A673 (cell line): ENCODE data around the gene CYP27C1. TPM values are rescaled to one million over a fixed set of nuclear protein-coding genes. Genes with fewer than 3 reads are reported as not detected.

ENCODE experiments used
- BruUV-seq: library from RNA; stranded (reverse); fragments of 400-500 nt; replicated peaks from 2 replicates; lab custom pipeline; 2021; lab: Mats Ljungman, UMichigan
- CTCF ChIA-PET: fragments of 300-600 bp; sonication (Branson Sonifier 250); formaldehyde crosslinking; loops from one replicate; lab custom pipeline; 2022; ENCODE audit warnings: antibody characterized with exemption; lab: Charles Lee
- POLR2A ChIA-PET: fragments of 300-600 bp; sonication (Branson Sonifier 250); formaldehyde crosslinking; loops from one replicate; lab custom pipeline; 2022; ENCODE audit warnings: antibody characterized with exemption; ENCODE audit not compliant: low non-redundant PET; lab: Charles Lee
- DNase-seq: peaks from one replicate; pipeline ENCODE4 v3.0.0-alpha.2; 2015; ENCODE audit warnings: low spot score
- H3K27ac ChIP-seq: fragments of 200-600 bp; sonication (generic); 2 replicates; pipeline ENCODE4 v1.5.1; 2016; ENCODE audit warnings: mixed run types, low read depth, mild to moderate bottlenecking, mixed read lengths, antibody characterized with exemption, low read length; ENCODE audit not compliant: poor library complexity, severe bottlenecking
- H3K27me3 ChIP-seq: fragments of 200-600 bp; sonication (generic); replicated peaks from 2 replicates; pipeline ENCODE4 v1.6.1; 2017; ENCODE audit warnings: mixed run types, low read depth, mild to moderate bottlenecking, mixed read lengths, antibody characterized with exemption, low read length; ENCODE audit not compliant: insufficient read depth, poor library complexity
- H3K36me3 ChIP-seq: fragments of 200-600 bp; sonication (generic); 2 replicates; pipeline ENCODE4 v1.6.1; 2016; ENCODE audit warnings: mixed run types, mild to moderate bottlenecking, mixed read lengths, antibody characterized with exemption, low read length; ENCODE audit not compliant: insufficient read depth, poor library complexity, severe bottlenecking
- H3K4me1 ChIP-seq: fragments of 200-600 bp; sonication (generic); 2 replicates; pipeline ENCODE4 v1.6.1; 2017; ENCODE audit warnings: mixed run types, mild to moderate bottlenecking, mixed read lengths, antibody characterized with exemption, low read length; ENCODE audit not compliant: insufficient read depth, poor library complexity, severe bottlenecking
- H3K4me3 ChIP-seq: fragments of 200-600 bp; sonication (generic); 2 replicates; pipeline ENCODE4 v1.5.1; 2016; ENCODE audit warnings: low read depth, mixed run types, mild to moderate bottlenecking, mixed read lengths, low read length; ENCODE audit not compliant: poor library complexity, severe bottlenecking
- H3K9me3 ChIP-seq: fragments of 200-600 bp; sonication (generic); 2 replicates; pipeline ENCODE4 v1.6.1; 2016; ENCODE audit warnings: mixed run types, low read depth, mild to moderate bottlenecking, mixed read lengths, antibody characterized with exemption, low read length; ENCODE audit not compliant: poor library complexity, severe bottlenecking
- CTCF ChIP-seq: fragments of 300-800, 200-600 bp; sonication (generic); conservative IDR thresholded peaks from 2 replicates; pipeline ENCODE4 v1.5.1; 2017; ENCODE audit warnings: low read depth, mild to moderate bottlenecking, antibody characterized with exemption, low read length, moderate library complexity, mixed read lengths
- EZH2 ChIP-seq: fragments of 200-600 bp; sonication (generic); IDR thresholded peaks from 2 replicates; pipeline ENCODE4 v1.6.1; 2017; ENCODE audit warnings: borderline replicate concordance, low read depth, mild to moderate bottlenecking, mixed read lengths, antibody characterized with exemption, low read length; ENCODE audit not compliant: poor library complexity, severe bottlenecking
- intact Hi-C: fragments of 100-400 bp; cut with micrococcal nuclease; formaldehyde crosslinking; loops from one replicate; pipeline ENCODE4 v1.10.0; 2022; ENCODE audit not compliant: unreplicated experiment
- total RNA-seq: library from RNA; stranded (reverse); gene quantifications from 2 replicates; pipeline ENCODE4 v1.2.3, GENCODE V29; 2021

The CYP27C1 gene
- total RNA-seq, 1 experiment from 2014 or later: 4.2 TPM

- TF ChIP-seq CTCF (no peak), EZH2 (no peak)
- no TSS peak for BruUV-seq
- Histone ChIP-seq H3K4me3 (no peak overlapping the region), H3K4me1 (no peaks in the 10 kb centered on the region), H3K27ac (no peak overlapping the region), H3K27me3 (no peaks in the 10 kb centered on the region), H3K36me3 (no peaks in the 10 kb centered on the region), H3K9me3 (no peaks in the 10 kb centered on the region)
- CTCF ChIA-PET: no interaction called here
- intact Hi-C loops: no loop called here
- DNase-seq: no peak
- POLR2A ChIA-PET: no interaction called here
These were observed 53.8 kb downstream of the CYP27C1 start for GRCh38 chr2:127166231-127166860.

- POLR2A ChIA-PET: no interaction called here
- H3K4me1 ChIP-seq: no peaks in the 10 kb centered on the region
- H3K36me3 ChIP-seq: no peaks in the 10 kb centered on the region
- intact Hi-C loops: no loop called here
- TF ChIP-seq CTCF: no peak
- TF ChIP-seq EZH2: no peak
- no peaks in the 10 kb centered on the region for H3K27me3 ChIP-seq
- no peak for DNase-seq
- BruUV-seq: no TSS peak
- no peak overlapping the region for H3K4me3 ChIP-seq
- H3K9me3 ChIP-seq: no peaks in the 10 kb centered on the region
- no peak overlapping the region for H3K27ac ChIP-seq
- CTCF ChIA-PET: no interaction called here
These were observed 54.6 kb downstream of the CYP27C1 start for GRCh38 chr2:127165539-127165935.

- ChIA-PET CTCF (no interaction called here), POLR2A (no interaction called here)
- H3K36me3 ChIP-seq: no peaks in the 10 kb centered on the region
- BruUV-seq: no TSS peak
- TF ChIP-seq EZH2: no peak
- no peak for TF ChIP-seq CTCF
- H3K4me3 ChIP-seq: no peak overlapping the region
- DNase-seq: no peak
- H3K4me1 ChIP-seq: no peaks in the 10 kb centered on the region
- intact Hi-C loops: no loop called here
- no peak overlapping the region for H3K27ac ChIP-seq
- no peaks in the 10 kb centered on the region for H3K27me3 ChIP-seq
- no peaks in the 10 kb centered on the region for H3K9me3 ChIP-seq
These were observed 55.1 kb downstream of the CYP27C1 start for GRCh38 chr2:127164761-127165538.
